Activated naive CD4-positive, alpha-beta T cell treated with anti-CD3 and anti-CD28 coated beads, Interleukin-2, amount 50 U/mL, for 72 hours (primary cell): ENCODE results near the gene DNAJC16. TPM values are rescaled to one million over a fixed set of nuclear protein-coding genes. Genes with fewer than 3 reads are reported as not detected.
A peak's percentile ranks its signal among the peaks of the same experiment; 100 is the strongest.

Experiments
- ATAC-seq, 2 donors: fragments of 150-1000 bp; cut with Tn5 transposase; 2 replicates each; pipeline ENCODE4 v1.10.0; 2021; ENCODE audit warnings: mild to moderate bottlenecking in 2 of 2, moderate library complexity in 2 of 2
- DNase-seq, 2 donors: peaks; one replicate each; pipeline ENCODE4 v3.0.0; 2021 to 2022; ENCODE audit warnings: low spot score in 2 of 2
- H3K27ac Mint-ChIP-seq, 2 donors: one replicate each; pipeline ENCODE4 v1.8.0; 2022; ENCODE audit warnings: mild to moderate bottlenecking in 2 of 2, mixed read lengths in 2 of 2
- H3K36me3 Mint-ChIP-seq, 2 donors: one replicate each; pipeline ENCODE4 v1.8.0; 2022; ENCODE audit warnings: mixed read lengths in 2 of 2
- H3K9me3 Mint-ChIP-seq, 2 donors: one replicate each; pipeline ENCODE4 v1.8.0; 2022; ENCODE audit warnings: mixed read lengths in 2 of 2
- total RNA-seq, 2 donors: library from RNA; stranded (reverse); gene quantifications; one replicate each; pipeline ENCODE4 v1.2.3, GENCODE V29; 2022

Gene DNAJC16
- total RNA-seq, 2 donors from 2014 or later: 4.6 to 10.9 TPM

- Mint-ChIP-seq H3K9me3 (no peaks in the 10 kb centered on the region), H3K36me3 (peaks cover 0 to 5% of the 10 kb centered on the region in 2 donors), H3K27ac (no peak overlapping the region)
- DNase-seq (no peak), ATAC-seq (no peak)
These were observed 23.9 kb downstream of the DNAJC16 start for GRCh38 chr1:15550573-15550972.

DNA sequence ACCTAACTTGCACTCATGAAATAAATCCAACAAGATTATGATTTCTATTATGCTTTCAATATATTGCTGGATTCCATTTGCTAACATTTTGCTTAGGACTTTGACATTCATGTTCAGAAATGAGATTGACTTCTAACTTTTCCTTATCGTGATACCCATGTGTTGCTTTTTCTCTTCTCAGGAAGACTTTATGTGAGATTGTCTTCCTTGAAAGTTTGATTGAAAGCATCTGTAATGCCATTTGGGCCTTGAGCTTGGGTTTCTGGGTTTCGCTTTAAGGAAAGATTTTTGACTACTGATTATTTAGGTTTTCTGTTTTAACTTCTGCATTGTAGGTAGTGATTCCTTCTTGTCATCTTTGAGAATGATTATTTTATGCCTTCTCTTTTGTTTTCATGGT is 30.4 kb downstream of the DNAJC16 start:
- Mint-ChIP-seq H3K27ac (no peak overlapping the region), H3K9me3 (no peaks in the 10 kb centered on the region), H3K36me3 (no peaks in the 10 kb centered on the region)
- no peak for ATAC-seq
- no peak for DNase-seq

- DNase-seq (no peak), ATAC-seq (no peak)
- H3K9me3 Mint-ChIP-seq: no peaks in the 10 kb centered on the region
- H3K27ac Mint-ChIP-seq: peak overlapping the region in 1 of 2 donors; percentile 37
- no peaks in the 10 kb centered on the region for H3K36me3 Mint-ChIP-seq
These were observed 30.9 kb downstream of the DNAJC16 start for GRCh38 chr1:15557594-15557993.

- no peak for ATAC-seq
- Mint-ChIP-seq H3K36me3 (no peaks in the 10 kb centered on the region), H3K9me3 (no peaks in the 10 kb centered on the region), H3K27ac (no peak overlapping the region)
- DNase-seq: no peak
These were observed 31.9 kb downstream of the DNAJC16 start for GRCh38 chr1:15558516-15558915.

- no peak overlapping the region for H3K27ac Mint-ChIP-seq
- DNase-seq (no peak), ATAC-seq (no peak)
- no peaks in the 10 kb centered on the region for H3K9me3 Mint-ChIP-seq
- H3K36me3 Mint-ChIP-seq: peaks cover 0 to 4% of the 10 kb centered on the region in 2 donors
These were observed 32.7 kb downstream of the DNAJC16 start for GRCh38 chr1:15559189-15559810.

GRCh38 chr1:15568387-15569073 is 41.9 kb downstream of the DNAJC16 start:
- DNase-seq (no peak), ATAC-seq (no peak)
- H3K9me3 Mint-ChIP-seq: no peaks in the 10 kb centered on the region
- H3K36me3 Mint-ChIP-seq: peaks cover 0 to 4% of the 10 kb centered on the region in 2 donors
- no peak overlapping the region for H3K27ac Mint-ChIP-seq

DNA sequence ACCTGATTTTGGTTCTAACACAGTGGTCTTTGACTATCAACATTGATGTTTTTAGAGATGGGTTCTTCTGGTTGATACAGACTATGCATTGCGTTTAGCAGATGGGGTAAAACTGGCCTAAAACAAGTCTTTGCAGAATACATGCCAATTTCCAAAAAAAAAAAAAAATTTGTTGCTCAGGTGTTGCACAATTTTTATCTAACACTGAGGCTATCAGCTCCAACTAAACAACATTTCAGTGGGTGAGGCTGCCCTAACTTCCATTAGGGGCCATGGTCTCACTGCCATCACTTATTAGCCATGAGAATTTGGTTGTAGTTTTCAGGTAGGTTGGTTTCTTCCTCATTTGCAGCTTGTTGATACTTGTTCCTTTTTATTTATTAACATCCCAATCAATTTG is 44.2 kb downstream of the DNAJC16 start:
- H3K27ac Mint-ChIP-seq: peak overlapping the region in 1 of 2 donors; percentile 44
- no peak for DNase-seq

GRCh38 chr1:15571266-15571665 is 44.6 kb downstream of the DNAJC16 start:
- no peak for ATAC-seq
- DNase-seq: no peak
- Mint-ChIP-seq H3K27ac (peak overlapping the region in 1 of 2 donors; percentile 44), H3K36me3 (peaks cover 7 to 8% of the 10 kb centered on the region in 2 donors), H3K9me3 (no peaks in the 10 kb centered on the region)

More for the DNA sequence above, 44.2 kb downstream of the DNAJC16 start:
- H3K36me3 Mint-ChIP-seq: peaks cover 7 to 8% of the 10 kb centered on the region in 2 donors
- no peak for ATAC-seq
- no peaks in the 10 kb centered on the region for H3K9me3 Mint-ChIP-seq

GRCh38 chr1:15573477-15573876 is 46.8 kb downstream of the DNAJC16 start:
- ATAC-seq: no peak

GRCh38 chr1:15574741-15575140 is 48.1 kb downstream of the DNAJC16 start:
- peak overlapping the region; percentile 7 to 50 for H3K27ac Mint-ChIP-seq
- no peaks in the 10 kb centered on the region for H3K9me3 Mint-ChIP-seq
- H3K36me3 Mint-ChIP-seq: peaks cover 19% of the 10 kb centered on the region in 2 donors
- ATAC-seq (no peak), DNase-seq (no peak)

More at GRCh38 chr1:15573477-15573876, 46.8 kb downstream of the DNAJC16 start:
- Mint-ChIP-seq H3K9me3 (no peaks in the 10 kb centered on the region), H3K27ac (no peak overlapping the region), H3K36me3 (peaks cover 9 to 11% of the 10 kb centered on the region in 2 donors)
- DNase-seq: no peak

- peaks cover 22 to 23% of the 10 kb centered on the region in 2 donors for H3K36me3 Mint-ChIP-seq
- no peaks in the 10 kb centered on the region for H3K9me3 Mint-ChIP-seq
- DNase-seq (no peak), ATAC-seq (no peak)
- H3K27ac Mint-ChIP-seq: no peak overlapping the region
These were observed 49.0 kb downstream of the DNAJC16 start for GRCh38 chr1:15575549-15576150.

DNA sequence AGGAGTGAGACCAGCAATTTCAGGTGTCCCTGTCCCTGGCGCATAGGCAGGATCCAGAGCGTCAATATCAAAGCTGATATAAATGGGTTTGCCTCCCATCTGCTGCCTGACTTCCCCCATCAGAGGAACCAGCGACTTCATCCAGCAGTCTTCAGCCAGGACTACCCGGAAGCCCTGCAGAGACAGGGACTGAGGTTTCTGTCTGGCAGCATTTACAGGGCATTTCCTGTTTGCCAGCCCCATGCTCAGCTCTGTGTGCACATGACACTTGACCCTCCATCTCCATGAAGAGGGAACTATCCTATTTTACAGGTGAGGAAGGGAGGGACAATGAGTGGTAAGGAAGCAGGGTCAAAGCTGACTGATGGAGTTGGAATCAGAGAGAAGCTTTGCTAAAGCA is 51.0 kb downstream of the DNAJC16 start:
- DNase-seq (no peak), ATAC-seq (peak; percentile 34 to 38)
- H3K27ac Mint-ChIP-seq: peak overlapping the region; percentile 67 to 94
- H3K36me3 Mint-ChIP-seq: peaks cover 22 to 24% of the 10 kb centered on the region in 2 donors
- H3K9me3 Mint-ChIP-seq: no peaks in the 10 kb centered on the region

GRCh38 chr1:15578921-15579682 is 52.5 kb downstream of the DNAJC16 start:
- ATAC-seq (peak; percentile 72 to 74), DNase-seq (peak in 1 of 2 donors; percentile 22)
- Mint-ChIP-seq H3K9me3 (no peaks in the 10 kb centered on the region), H3K27ac (peak overlapping the region; percentile 94 to 95), H3K36me3 (peaks cover 34 to 37% of the 10 kb centered on the region in 2 donors)

DNA sequence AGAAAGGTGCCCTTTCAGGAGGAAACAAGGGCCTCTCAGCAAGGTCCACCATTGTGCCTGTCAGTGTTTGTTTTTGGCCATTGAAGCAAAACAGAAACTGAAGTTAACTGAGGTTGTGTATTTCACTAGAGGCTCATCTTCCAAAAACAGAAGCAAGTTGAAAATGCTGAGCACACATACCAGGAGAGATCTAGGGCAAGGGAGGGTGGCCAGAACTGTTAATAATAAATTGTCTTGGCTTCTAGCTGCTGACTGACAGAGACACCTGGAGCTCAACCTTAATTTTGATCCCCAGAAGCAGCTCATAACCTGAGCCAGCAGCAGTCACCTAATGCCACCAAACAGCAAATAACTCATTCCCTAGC is 53.0 kb downstream of the DNAJC16 start:
- DNase-seq: no peak
- H3K9me3 Mint-ChIP-seq: no peaks in the 10 kb centered on the region
- no peak for ATAC-seq
- H3K27ac Mint-ChIP-seq: peak overlapping the region; percentile 94 to 95
- peaks cover 35 to 37% of the 10 kb centered on the region in 2 donors for H3K36me3 Mint-ChIP-seq

DNA sequence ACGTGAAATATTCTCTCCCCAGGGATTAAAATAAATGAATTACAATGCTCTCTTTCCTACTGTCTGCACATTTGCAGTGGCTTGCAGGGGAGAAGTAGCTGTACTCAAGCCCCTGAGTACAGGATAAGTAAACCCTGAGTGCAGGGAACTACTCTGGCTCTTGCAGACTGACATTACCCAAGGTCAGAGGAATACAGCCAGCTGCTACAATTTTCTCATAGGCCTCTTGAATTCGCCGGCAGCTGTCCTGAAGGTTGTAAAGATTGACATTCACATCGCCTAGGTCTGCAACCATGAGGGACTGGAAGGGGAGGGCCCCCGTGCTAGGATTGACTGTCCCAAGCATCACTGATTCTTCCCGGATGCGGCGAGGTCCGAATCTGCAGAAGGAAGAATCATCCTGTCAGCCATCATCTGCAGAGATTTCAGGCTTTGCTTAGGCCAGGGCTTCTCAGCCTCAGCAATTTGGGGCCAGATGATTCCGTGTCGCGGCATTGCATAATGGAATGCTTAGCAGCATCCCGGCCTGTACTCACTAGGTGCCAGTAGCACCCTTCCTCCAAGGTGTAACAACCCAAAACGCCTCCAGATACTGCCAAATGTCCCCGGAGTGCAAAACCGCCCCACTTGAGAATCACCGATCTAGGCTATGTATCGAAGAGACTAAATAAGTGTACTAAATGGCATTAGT is 56.5 kb downstream of the DNAJC16 start:
- Mint-ChIP-seq H3K9me3 (no peaks in the 10 kb centered on the region), H3K36me3 (peaks cover 34 to 46% of the 10 kb centered on the region in 2 donors), H3K27ac (peak overlapping the region in 1 of 2 donors; percentile 94)
- no peak for ATAC-seq
- no peak for DNase-seq
